H1 (cell line): ENCODE data around the gene MARS1. TPM values are rescaled to one million over a fixed set of nuclear protein-coding genes. Genes with fewer than 3 reads are reported as not detected.

Experiments
- CTCF ChIA-PET: fragments of 300-600 bp; sonication (Branson Sonifier 250); formaldehyde crosslinking; loops from one replicate; lab custom pipeline; 2021; ENCODE audit not compliant: partially characterized antibody; lab: Charles Lee
- POLR2A ChIA-PET: fragments of 300-600 bp; sonication (Branson Sonifier 250); formaldehyde crosslinking; loops from one replicate; lab custom pipeline; 2021; ENCODE audit warnings: inconsistent platforms; ENCODE audit not compliant: partially characterized antibody; lab: Charles Lee
- DNase-seq, 2 experiments: peaks; one replicate each; pipeline versions ENCODE4 v3.0.0 to v3.0.0-alpha.2; 2010 to 2022; ENCODE audit warnings: low spot score in 2 of 2, low read depth in 1 of 2, mixed read lengths in 1 of 2
- FAIRE-seq: peaks from 2 replicates; lab custom pipeline; 2011; peaks lifted over from hg19 to GRCh38; lab: Jason Lieb, UNC
- H2AFZ ChIP-seq: 2 replicates; pipeline ENCODE4 v1.8.1; 2012; ENCODE audit warnings: low read length, inconsistent platforms
- H2AK5ac ChIP-seq: 2 replicates; pipeline ENCODE4 v1.6.1; 2013; ENCODE audit warnings: low read depth, low read length
- H2BK120ac ChIP-seq: replicated peaks from 2 replicates; pipeline ENCODE3; 2013; ENCODE audit warnings: low read depth, low read length, inconsistent platforms
- H2BK12ac ChIP-seq: 2 replicates; pipeline ENCODE4 v1.6.1; 2013; ENCODE audit warnings: low read depth, low read length
- H2BK15ac ChIP-seq: 2 replicates; pipeline ENCODE4 v1.6.1; 2013; ENCODE audit warnings: low read length
- H2BK20ac ChIP-seq: 2 replicates; pipeline ENCODE4 v1.6.1; 2013; ENCODE audit warnings: low read length
- H2BK5ac ChIP-seq: 2 replicates; pipeline ENCODE4 v1.6.1; 2013; ENCODE audit warnings: low read depth, low read length
- H3K14ac ChIP-seq: 2 replicates; pipeline ENCODE4 v1.6.1; 2013; ENCODE audit warnings: inconsistent platforms; ENCODE audit not compliant: insufficient read length
- H3K18ac ChIP-seq: 2 replicates; pipeline ENCODE4 v1.6.1; 2013; ENCODE audit warnings: low read length; ENCODE audit errors: extremely low read depth
- H3K23ac ChIP-seq: 2 replicates; pipeline ENCODE4 v1.6.1; 2013; ENCODE audit warnings: inconsistent platforms; ENCODE audit not compliant: insufficient read length
- H3K23me2 ChIP-seq: 2 replicates; pipeline ENCODE4 v1.6.1; 2013; ENCODE audit warnings: low read depth, low read length
- H3K27ac ChIP-seq: 2 replicates; pipeline ENCODE4 v1.6.1; 2011; ENCODE audit warnings: low read depth, low read length, inconsistent platforms
- H3K27me3 ChIP-seq, 4 experiments: replicated peaks in 1 of 4; 1 replicate in 1 of 4; 2 replicates in 3 of 4; pipeline versions ENCODE4 v1.6.1 to v1.8.1; 2011 to 2013; ENCODE audit warnings: low read length in 3 of 4, mild to moderate bottlenecking in 3 of 4, inconsistent platforms in 2 of 4, mixed read lengths in 2 of 4, moderate library complexity in 1 of 4; ENCODE audit not compliant: control insufficient read depth in 3 of 4, insufficient read depth in 3 of 4; ENCODE audit errors: extremely low read depth in 1 of 4
- H3K36me3 ChIP-seq, 4 experiments: 2 replicates each; pipeline versions ENCODE4 v1.6.1 to v1.8.1; 2011 to 2013; ENCODE audit warnings: mild to moderate bottlenecking in 4 of 4, low read length in 3 of 4, moderate library complexity in 2 of 4, control low read depth in 1 of 4, inconsistent platforms in 1 of 4; ENCODE audit not compliant: insufficient read depth in 4 of 4, control insufficient read depth in 2 of 4
- H3K4ac ChIP-seq: replicated peaks from 2 replicates; pipeline ENCODE3; 2013; ENCODE audit warnings: low read length, low read depth, mixed read lengths, inconsistent platforms; ENCODE audit not compliant: insufficient read length
- H3K4me1 ChIP-seq, 4 experiments: replicated peaks in 1 of 4; 1 replicate in 1 of 4; 2 replicates in 3 of 4; pipeline versions ENCODE4 v1.6.1 to v1.8.1; 2011 to 2013; ENCODE audit warnings: low read length in 3 of 4, inconsistent platforms in 2 of 4, mixed read lengths in 1 of 4; ENCODE audit not compliant: insufficient read depth in 4 of 4, control insufficient read depth in 3 of 4
- H3K4me2 ChIP-seq, 2 experiments: 2 replicates each; pipeline versions ENCODE4 v1.6.1 to v1.8.1; 2011 to 2013; ENCODE audit warnings: low read depth in 2 of 2, low read length in 2 of 2, control low read depth in 1 of 2, inconsistent platforms in 1 of 2, mild to moderate bottlenecking in 1 of 2; ENCODE audit not compliant: insufficient read depth in 1 of 2
- H3K4me3 ChIP-seq, 4 experiments: fragments of 200-600, 300-600 bp in 1 of 4; sonication (generic), shearing (Covaris generic), sonication (Bioruptor Twin) in 1 of 4; 2 replicates each; pipeline versions ENCODE4 v1.5.1 to v1.8.1; 2011 to 2016; ENCODE audit warnings: low read length in 4 of 4, low read depth in 3 of 4, control low read depth in 2 of 4, inconsistent platforms in 2 of 4, mild to moderate bottlenecking in 2 of 4, mixed read lengths in 1 of 4, moderate library complexity in 1 of 4; ENCODE audit not compliant: insufficient read depth in 2 of 4; ENCODE audit errors: extremely low read depth in 1 of 4
- H3K56ac ChIP-seq: replicated peaks from 2 replicates; pipeline ENCODE3; 2013; ENCODE audit warnings: low read depth, mild to moderate bottlenecking, mixed read lengths, low read length, inconsistent platforms; ENCODE audit not compliant: insufficient read length
- H3K79me1 ChIP-seq: 2 replicates; pipeline ENCODE4 v1.6.1; 2013; ENCODE audit warnings: low read depth, low read length, control low read depth
- H3K79me2 ChIP-seq, 2 experiments: 2 replicates each; pipeline versions ENCODE4 v1.6.1 to v1.8.1; 2012 to 2013; ENCODE audit warnings: low read length in 2 of 2, mild to moderate bottlenecking in 2 of 2, inconsistent platforms in 1 of 2; ENCODE audit not compliant: insufficient read depth in 2 of 2, control insufficient read depth in 1 of 2
- H3K9ac ChIP-seq, 4 experiments: replicated peaks in 1 of 4; 1 replicate in 1 of 4; 2 replicates in 3 of 4; pipeline versions ENCODE4 v1.6.1 to v1.8.1; 2011 to 2013; ENCODE audit warnings: low read depth in 3 of 4, low read length in 3 of 4, control low read depth in 2 of 4, mild to moderate bottlenecking in 2 of 4, moderate library complexity in 2 of 4, inconsistent platforms in 1 of 4; ENCODE audit errors: extremely low read depth in 1 of 4
- H3K9me3 ChIP-seq, 2 experiments: 2 replicates each; pipeline versions ENCODE4 v1.6.1 to v1.8.1; 2012 to 2013; ENCODE audit warnings: mild to moderate bottlenecking in 2 of 2, moderate library complexity in 2 of 2, control low read depth in 1 of 2, inconsistent platforms in 1 of 2, low read depth in 1 of 2, low read length in 1 of 2, mixed read lengths in 1 of 2; ENCODE audit not compliant: insufficient read depth in 2 of 2
- H4K20me1 ChIP-seq, 2 experiments: replicated peaks in 1 of 2; 2 replicates each; pipeline versions ENCODE3 to v1.8.1; 2011 to 2013; ENCODE audit warnings: inconsistent platforms in 2 of 2, low read length in 2 of 2, mild to moderate bottlenecking in 1 of 2; ENCODE audit not compliant: insufficient read depth in 2 of 2, control insufficient read depth in 1 of 2
- H4K5ac ChIP-seq: 2 replicates; pipeline ENCODE4 v1.6.1; 2013; ENCODE audit warnings: low read length, low read depth, mixed read lengths, inconsistent platforms; ENCODE audit not compliant: insufficient read length
- H4K8ac ChIP-seq: 2 replicates; pipeline ENCODE4 v1.8.0; 2013; ENCODE audit warnings: mild to moderate bottlenecking, moderate library complexity, low read length, inconsistent platforms; ENCODE audit not compliant: insufficient read depth; ENCODE audit errors: extremely low read depth
- H4K91ac ChIP-seq: replicated peaks from 2 replicates; pipeline ENCODE3; 2013; ENCODE audit warnings: low read length, mixed read lengths, inconsistent platforms; ENCODE audit not compliant: insufficient read length
- BCL11A ChIP-seq, 2 experiments: IDR thresholded peaks; one replicate each; pipeline ENCODE4 v1.6.1; 2011; ENCODE audit warnings: low read depth in 2 of 2, low read length in 2 of 2, mild to moderate bottlenecking in 2 of 2
- EGR1 ChIP-seq: IDR thresholded peaks from 2 replicates; pipeline ENCODE4 v1.6.1; 2011; ENCODE audit warnings: low read depth, low read length, borderline replicate concordance
- HDAC2 ChIP-seq, 2 experiments: fragments of 300-600 bp in 1 of 2; sonication (generic) in 1 of 2; IDR thresholded peaks; 2 replicates each; pipeline ENCODE4 v1.6.1; 2011 to 2012; ENCODE audit warnings: low read depth in 2 of 2, low read length in 2 of 2, mild to moderate bottlenecking in 2 of 2, moderate library complexity in 2 of 2, borderline replicate concordance in 1 of 2, inconsistent platforms in 1 of 2
- JUND ChIP-seq: IDR thresholded peaks from 2 replicates; pipeline ENCODE4 v1.6.1; 2011; ENCODE audit warnings: mild to moderate bottlenecking, improper control_type of control experiment, low read length
- KDM4A ChIP-seq: IDR thresholded peaks from one replicate; pipeline ENCODE4 v1.7.1; 2012; ENCODE audit warnings: low read depth, mild to moderate bottlenecking, moderate library complexity, low read length, inconsistent platforms; ENCODE audit not compliant: severe bottlenecking
- RFX5 ChIP-seq: IDR thresholded peaks from 2 replicates; pipeline ENCODE4 v1.6.1; 2011; ENCODE audit warnings: low read depth, low read length, improper control_type of control experiment, borderline replicate concordance
- RXRA ChIP-seq: IDR thresholded peaks from 2 replicates; pipeline ENCODE4 v1.6.1; 2011; ENCODE audit warnings: low read depth, mild to moderate bottlenecking, low read length, moderate library complexity; ENCODE audit not compliant: insufficient read depth
- SP1 ChIP-seq: IDR thresholded peaks from 2 replicates; pipeline ENCODE4 v1.6.1; 2011; ENCODE audit warnings: low read depth, low read length
- USF2 ChIP-seq: IDR thresholded peaks from 2 replicates; pipeline ENCODE4 v1.6.1; 2011; ENCODE audit warnings: low read length, improper control_type of control experiment
- WGBS, 2 experiments: shearing (Covaris generic) in 1 of 2; methylation state at CpG; one replicate each; pipeline versions ENCODE4 v1.1.6 to v1.1.7; 2013 to 2015; ENCODE audit warnings: low lambda C conversion rate in 2 of 2, mixed read lengths in 2 of 2, inconsistent platforms in 1 of 2, low coverage in 1 of 2, missing lambda C conversion rate in 1 of 2; ENCODE audit not compliant: insufficient replicate concordance in 2 of 2, insufficient coverage in 1 of 2, insufficient read length in 1 of 2; ENCODE audit errors: extremely low coverage in 1 of 2, missing lambda C conversion rate in 1 of 2; 5-methylcytosine and 5-hydroxymethylcytosine counted together
- polyA plus RNA-seq, 7 experiments: library from polyadenylated mRNA; depleted of rRNA in 3 of 7; stranded (reverse) in 5 of 7; unstranded in 2 of 7; fragments of >200 nt in 5 of 7; fragments of 200-250 nt in 2 of 7; gene quantifications; 1 replicate in 5 of 7; 2 replicates in 1 of 7; 4 replicates in 1 of 7; pipeline versions ENCODE4 v1.2.1 to v1.2.3, GENCODE V29; 2011 to 2013; ENCODE audit warnings: missing spikeins in 2 of 7, mixed read lengths in 2 of 7
- total RNA-seq: library from RNA; stranded (reverse); fragmentation: NEBNext Ultra II Directional; extraction: Animal tissue kit (Norgen Biotek cat#: 25700); gene quantifications from 2 replicates; pipeline ENCODE4 v1.2.1, GENCODE V29; 2021

MARS1 gene
- total and polyA plus RNA-seq, 2 of the 8 experiments (the other 6 are each of a cell fraction or from before 2014, with no cell fraction given): 194 to 407 TPM

DNA sequence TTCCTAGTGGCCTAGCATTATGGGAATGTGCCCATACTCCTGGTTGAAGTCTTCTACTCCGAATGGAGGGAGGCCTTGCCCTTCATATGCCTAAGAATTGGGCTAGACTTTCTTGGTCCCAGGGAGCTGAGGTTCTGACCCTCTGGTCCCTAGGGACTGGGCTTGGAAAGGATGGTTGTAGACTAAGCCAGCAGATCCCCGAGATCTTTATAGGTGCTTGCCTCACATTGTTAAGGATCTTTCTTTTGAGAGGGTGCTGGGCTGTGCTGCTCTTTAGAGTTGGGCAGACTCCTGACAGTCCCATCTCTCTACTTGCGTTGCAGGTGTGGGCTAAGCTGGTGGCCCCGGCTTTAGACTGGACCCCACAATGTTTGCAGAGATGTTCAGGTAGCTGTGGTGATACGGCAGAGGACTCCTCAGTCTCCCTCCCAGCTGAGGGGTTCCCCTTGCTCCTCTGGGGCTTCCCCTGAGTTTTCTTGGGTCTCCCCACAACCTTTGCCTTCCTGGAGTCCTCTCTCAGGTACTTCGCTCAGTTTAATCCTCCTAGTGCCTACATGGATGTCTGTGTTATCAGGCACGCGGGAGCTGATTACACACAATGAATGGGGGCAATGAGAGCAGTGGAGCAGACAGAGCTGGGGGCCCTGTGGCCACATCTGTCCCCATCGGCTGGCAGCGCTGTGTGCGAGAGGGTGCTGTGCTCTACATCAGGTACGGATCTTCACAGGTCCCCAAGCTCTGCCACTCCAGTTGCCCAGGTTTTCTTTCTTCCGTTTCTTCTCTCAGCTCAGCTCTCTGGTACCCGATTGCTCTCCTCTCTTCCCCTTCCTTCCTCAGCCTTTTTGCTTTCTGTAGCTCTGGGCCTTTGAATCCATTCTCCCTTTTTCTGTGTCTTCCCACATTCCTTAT, 36.1 kb downstream of the MARS1 start:
- peak overlapping the region; percentile 58 to 95 (median 83); a peak in 7 of 8 replicates for H3K4me3 ChIP-seq
- no peak overlapping the region for H4K8ac ChIP-seq
- peak overlapping the region in 1 of 4 experiments; percentile 35; a peak in 2 of 7 replicates for H3K9ac ChIP-seq
- peaks cover 5 to 16% of the 10 kb centered on the region in 2 experiments for H4K20me1 ChIP-seq
- H4K91ac ChIP-seq: no peak overlapping the region
- H3K18ac ChIP-seq: no peak overlapping the region; the same call in 1 of the 2 replicates
- H3K14ac ChIP-seq: no peak overlapping the region
- H3K79me1 ChIP-seq: no peaks in the 10 kb centered on the region; the same call in 1 of the 2 replicates
- H3K4me1 ChIP-seq: peaks cover 8 to 24% (median 14%) of the 10 kb centered on the region in 4 experiments
- H2BK12ac ChIP-seq: no peak overlapping the region
- H3K4ac ChIP-seq: no peak overlapping the region
- H2BK120ac ChIP-seq: no peak overlapping the region
- CTCF ChIA-PET: interaction anchor here (0.8 to 4.8 kb wide), 12 partner anchors 8 to 101 kb away, joined by 3 to 29 read pairs (median 4); partner anchors contain the start of gene INHBE
- no peak for DNase-seq
- no peaks in the 10 kb centered on the region for H3K9me3 ChIP-seq
- POLR2A ChIA-PET: interaction anchor here (0.8 to 4.5 kb wide), 24 partner anchors 8 to 227 kb away, joined by 3 to 26 read pairs (median 4); partner anchors contain the start of genes DCTN2, INHBE, OS9 and PIP4K2C
- H3K79me2 ChIP-seq: peaks cover 0 to 17% of the 10 kb centered on the region in 2 experiments; a peak in 1 of 4 replicates
- H3K27ac ChIP-seq: no peak overlapping the region
- H2AFZ ChIP-seq: no peak overlapping the region
- 88% methylated on average over 14 of the region's 14 CpGs; no CpG with 5 or more reads in 1 of the 2 experiments for WGBS, 2 experiments
- H2BK20ac ChIP-seq: no peak overlapping the region
- peaks cover 2 to 34% (median 6%) of the 10 kb centered on the region in 4 experiments; a peak in 5 of 8 replicates for H3K36me3 ChIP-seq
- H2AK5ac ChIP-seq: 0 out of 2 replicates have a peak overlapping the region, but pooled peaks have one; percentile 2
- H3K27me3 ChIP-seq: no peaks in the 10 kb centered on the region
- FAIRE-seq: no peak
- no peak overlapping the region for H3K56ac ChIP-seq
- no peak overlapping the region for H2BK15ac ChIP-seq
- H3K23ac ChIP-seq: no peak overlapping the region
- peaks cover 19% of the 10 kb centered on the region for H3K23me2 ChIP-seq
- H3K4me2 ChIP-seq: peak overlapping the region; percentile 81 to 91
- no peak overlapping the region for H4K5ac ChIP-seq
- 0 out of 2 replicates have a peak overlapping the region, but pooled peaks have one; percentile 61 for H2BK5ac ChIP-seq
- no peak for TF ChIP-seq RFX5
- TF ChIP-seq JUND: no peak
- no peak for TF ChIP-seq BCL11A (IDR thresholded peaks at IDR 0.05; ENCODE audit: low read depth in 2 of 2, low read length in 2 of 2)
- no peak for TF ChIP-seq EGR1
- TF ChIP-seq KDM4A: no peak
- no peak for TF ChIP-seq HDAC2 (IDR thresholded peaks at IDR 0.05; ENCODE audit: borderline replicate concordance in 1 of 2, low read depth in 2 of 2, low read length in 2 of 2)
- TF ChIP-seq RXRA: no peak
- TF ChIP-seq SP1: no peak
- no peak for TF ChIP-seq USF2
